Measurements from ENCODE around the gene MC1R. TPM values are rescaled to one million over a fixed set of nuclear protein-coding genes. Genes with fewer than 3 reads are reported as not detected.

Gene MC1R
- total and polyA plus RNA-seq, 10 of the 15 experiments (the other 5 are each of a cell fraction or from before 2014, with no cell fraction given): 0.06 to 2.3 (median 0.45) TPM

GRCh38 chr16:89892635-89893034 is 26.0 kb upstream of the MC1R start:
- H3K9ac ChIP-seq (ENCODE audit: control insufficient read depth, insufficient read depth, low read length): no peak overlapping the region
- no peaks in the 10 kb centered on the region for H3K9me3 ChIP-seq (replicated peaks; ENCODE audit: control insufficient read depth, insufficient read depth, low read length)
- WGBS (ENCODE audit: insufficient coverage, insufficient replicate concordance, low lambda C conversion rate, missing lambda C conversion rate): 97% methylated on average over 9 of the region's 9 CpGs
- no peaks in the 10 kb centered on the region for H4K20me1 ChIP-seq (ENCODE audit: control insufficient read depth, insufficient read depth)
- no peaks in the 10 kb centered on the region for H3K4me1 ChIP-seq (ENCODE audit: control insufficient read depth, insufficient read depth, low read length)
- CTCF ChIA-PET: no interaction called here
- TSS peak; percentile 17 for BruUV-seq (replicated peaks)
- no peak overlapping the region for H3K27ac ChIP-seq (ENCODE audit: control insufficient read depth, insufficient read depth)
- H3K36me3 ChIP-seq (ENCODE audit: control insufficient read depth in 2 of 2, insufficient read depth in 2 of 2, low read length in 1 of 2): peaks cover 28 to 50% of the 10 kb centered on the region in 2 experiments; a peak in 3 of 4 replicates
- H3K4me2 ChIP-seq (ENCODE audit: control insufficient read depth, insufficient read depth): no peak overlapping the region
- no peak for ATAC-seq
- in situ Hi-C loops (cut with MboI): no loop called here
- intact Hi-C loops (cut with micrococcal nuclease; ENCODE audit: unreplicated experiment): no loop called here
- DNase-seq (ENCODE audit: low read depth, low spot score): no peak
- H3K27me3 ChIP-seq (replicated peaks in 1 of 2; ENCODE audit: control insufficient read depth in 2 of 2, insufficient read depth in 2 of 2, low read length in 1 of 2): no peaks in the 10 kb centered on the region
- no peak overlapping the region for H2AFZ ChIP-seq (ENCODE audit: control insufficient read depth, low read depth, low read length)
- H3K79me2 ChIP-seq (ENCODE audit: control insufficient read depth, insufficient read depth, low read length): no peaks in the 10 kb centered on the region
- RAD21 ChIA-PET (ENCODE audit: unreplicated experiment): no interaction called here
- SMC1A ChIA-PET (ENCODE audit: uncharacterized antibody, unreplicated experiment): no interaction called here
- no peak for FAIRE-seq
- TF ChIP-seq POLR2A (IDR thresholded peaks at IDR 0.05; ENCODE audit: low read depth, low read length) (peak; percentile 49; the same call in 1 of the 2 replicates), SMAD5 (IDR thresholded peaks at IDR 0.05; ENCODE audit: low read depth) (no peak)
- POLR2A ChIA-PET: no interaction called here
- H3K4me3 ChIP-seq: no peak overlapping the region

- FAIRE-seq: no peak
- DNase-seq (ENCODE audit: low read depth, low spot score): no peak
- no peaks in the 10 kb centered on the region for H3K27me3 ChIP-seq (replicated peaks in 1 of 2; ENCODE audit: control insufficient read depth in 2 of 2, insufficient read depth in 2 of 2, low read length in 1 of 2)
- no peak overlapping the region for H3K4me3 ChIP-seq
- H3K36me3 ChIP-seq (ENCODE audit: control insufficient read depth in 2 of 2, insufficient read depth in 2 of 2, low read length in 1 of 2): peaks cover 34 to 51% of the 10 kb centered on the region in 2 experiments; a peak in 3 of 4 replicates
- POLR2A ChIA-PET: no interaction called here
- CTCF ChIA-PET: interaction anchor here (0.9 kb wide), 1 partner anchor 16 kb away, joined by 3 read pairs; no protein-coding TSS in a partner anchor
- H3K9me3 ChIP-seq (replicated peaks; ENCODE audit: control insufficient read depth, insufficient read depth, low read length): no peaks in the 10 kb centered on the region
- no peaks in the 10 kb centered on the region for H3K79me2 ChIP-seq (ENCODE audit: control insufficient read depth, insufficient read depth, low read length)
- WGBS (ENCODE audit: insufficient coverage, insufficient replicate concordance, low lambda C conversion rate, missing lambda C conversion rate): 96% methylated on average over 34 of the region's 45 CpGs
- no peak overlapping the region for H2AFZ ChIP-seq (ENCODE audit: control insufficient read depth, low read depth, low read length)
- RAD21 ChIA-PET (ENCODE audit: unreplicated experiment): no interaction called here
- H3K9ac ChIP-seq (ENCODE audit: control insufficient read depth, insufficient read depth, low read length): no peak overlapping the region
- intact Hi-C loops (cut with micrococcal nuclease; ENCODE audit: unreplicated experiment) (no loop called here), in situ Hi-C loops (cut with MboI) (no loop called here)
- no TSS peak for BruUV-seq (replicated peaks)
- no peak for ATAC-seq
- H3K4me1 ChIP-seq (ENCODE audit: control insufficient read depth, insufficient read depth, low read length): no peaks in the 10 kb centered on the region
- TF ChIP-seq ZNF217 (IDR thresholded peaks at IDR 0.05) (no peak), ETV6 (conservative IDR thresholded peaks at IDR 0.05 in 1 of 2, IDR thresholded peaks at IDR 0.05 in 1 of 2; ENCODE audit: borderline replicate concordance in 1 of 2, low read depth in 1 of 2) (no peak), WRNIP1 (IDR thresholded peaks at IDR 0.05; ENCODE audit: borderline replicate concordance, low read depth, low read length) (no peak), TAF1 (IDR thresholded peaks at IDR 0.05; ENCODE audit: borderline replicate concordance, low read depth, low read length) (no peak), POLR2A (IDR thresholded peaks at IDR 0.05; ENCODE audit: low read depth, low read length) (peak; percentile 35; the same call in 1 of the 2 replicates), ZNF207 (IDR thresholded peaks at IDR 0.05; ENCODE audit: borderline replicate concordance) (no peak), CTCF (IDR thresholded peaks at IDR 0.05 in 2 of 3, conservative IDR thresholded peaks at IDR 0.05 in 1 of 3; ENCODE audit: control insufficient read depth in 2 of 3, extremely low read depth in 1 of 3, insufficient read depth in 1 of 3, low read depth in 3 of 3, low read length in 3 of 3) (no peak), ZBTB4 (CRISPR knock-in tag; IDR thresholded peaks at IDR 0.05) (no peak), RFX5 (IDR thresholded peaks at IDR 0.05; ENCODE audit: low read depth, low read length) (no peak)
- no peak overlapping the region for H3K4me2 ChIP-seq (ENCODE audit: control insufficient read depth, insufficient read depth)
- no peak overlapping the region for H3K27ac ChIP-seq (ENCODE audit: control insufficient read depth, insufficient read depth)
- H4K20me1 ChIP-seq (ENCODE audit: control insufficient read depth, insufficient read depth): no peaks in the 10 kb centered on the region
- SMC1A ChIA-PET (ENCODE audit: uncharacterized antibody, unreplicated experiment): interaction anchor here (1.0 kb wide), 1 partner anchor 33 kb away, joined by 3 read pairs; no protein-coding TSS in a partner anchor
Measured at GRCh38 chr16:89893642-89894548, 24.8 kb upstream of the MC1R start.
